T47D (cell line): Measurements from ENCODE around the gene FAF1.

Experiments used
- DNase-seq, 2 experiments: peaks; one replicate each; pipeline versions ENCODE4 v3.0.0 to v3.0.0-alpha.2; 2011 to 2012; ENCODE audit warnings: low read depth in 1 of 2, low spot score in 1 of 2
- JUND ChIP-seq: IDR thresholded peaks from 2 replicates; pipeline ENCODE4 v1.6.1; 2012; ENCODE audit warnings: low read depth
- in situ Hi-C: cut with HindIII; loops from 2 replicates; pipeline ENCODE4 v1.10.0; 2016; ENCODE audit warnings: low sequenced_read_pairs, low pct_unique_long_range_greater_than_20kb

Gene FAF1

DNA sequence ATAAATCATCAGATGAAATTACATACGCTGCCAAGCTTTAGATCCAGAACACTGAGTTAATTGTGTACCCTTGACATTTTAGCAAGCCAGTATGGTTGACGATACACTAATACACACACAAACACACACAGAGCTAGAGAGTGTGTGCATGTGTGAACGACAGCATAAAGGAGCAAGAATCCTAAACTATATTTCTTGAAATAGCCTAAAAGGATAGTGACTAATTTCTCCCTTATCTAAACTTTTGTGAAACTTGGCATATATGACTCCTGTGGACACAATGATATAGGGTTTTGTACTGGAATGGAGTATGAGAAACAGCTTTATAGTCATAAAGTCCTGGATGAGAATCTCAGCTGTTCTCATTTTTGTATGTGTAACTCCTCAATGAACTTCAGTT is 471.7 kb downstream of the FAF1 start:
- in situ Hi-C loops, result no loop called here
- TF ChIP-seq JUND, result no peak
- no peak for DNase-seq

DNA sequence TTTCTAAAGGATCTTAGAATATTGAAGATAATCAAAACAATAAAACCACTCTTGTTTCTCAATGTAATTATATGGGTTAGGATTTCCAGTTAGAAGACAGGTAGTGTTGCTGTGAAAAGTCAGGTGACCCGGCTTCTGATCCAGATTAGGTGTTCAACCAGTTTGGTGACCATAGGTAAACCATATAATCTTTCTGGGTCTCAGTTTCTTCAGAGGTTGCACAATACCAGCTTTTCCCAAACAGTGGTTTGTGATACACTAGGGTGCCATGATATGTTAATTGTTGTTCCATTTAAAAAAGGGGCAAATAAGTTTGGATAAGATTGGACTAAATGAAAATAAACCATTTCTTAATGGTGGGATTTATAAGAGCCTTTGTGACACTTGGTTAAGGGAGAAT is 472.3 kb downstream of the FAF1 start:
- in situ Hi-C loops, result no loop called here
- DNase-seq, result no peak

DNA sequence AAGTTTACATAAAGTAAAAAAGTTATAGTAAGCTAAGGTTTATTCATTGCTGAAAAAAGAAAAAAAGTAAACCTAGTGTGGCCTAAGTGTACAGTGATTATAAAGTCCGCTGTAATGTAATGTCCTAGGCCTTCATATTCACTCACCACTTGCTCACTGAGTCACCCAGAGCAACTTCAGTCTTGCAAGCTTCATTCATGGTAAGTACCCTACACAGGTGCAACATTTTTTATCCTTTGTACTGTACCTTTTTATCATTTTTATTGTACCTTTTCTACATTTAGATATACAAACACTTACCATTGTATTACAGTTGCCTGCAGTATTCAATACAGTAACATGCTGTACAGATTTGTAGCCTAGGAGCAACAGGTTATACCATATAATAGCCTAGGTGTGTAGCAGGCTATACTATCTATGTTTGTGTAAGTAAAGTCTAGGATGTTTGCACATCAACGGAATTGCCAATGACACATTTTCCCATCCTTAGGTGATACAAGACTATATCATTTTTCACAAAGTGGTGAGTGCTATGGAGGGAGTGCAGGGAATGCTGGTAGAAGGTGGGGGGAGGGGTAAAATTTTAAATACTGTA is 478.8 kb downstream of the FAF1 start:
- TF ChIP-seq JUND, result no peak
- DNase-seq, result no peak
- in situ Hi-C loops, result no loop called here

More for the DNA sequence above, 472.3 kb downstream of the FAF1 start:
- no peak for TF ChIP-seq JUND

DNA sequence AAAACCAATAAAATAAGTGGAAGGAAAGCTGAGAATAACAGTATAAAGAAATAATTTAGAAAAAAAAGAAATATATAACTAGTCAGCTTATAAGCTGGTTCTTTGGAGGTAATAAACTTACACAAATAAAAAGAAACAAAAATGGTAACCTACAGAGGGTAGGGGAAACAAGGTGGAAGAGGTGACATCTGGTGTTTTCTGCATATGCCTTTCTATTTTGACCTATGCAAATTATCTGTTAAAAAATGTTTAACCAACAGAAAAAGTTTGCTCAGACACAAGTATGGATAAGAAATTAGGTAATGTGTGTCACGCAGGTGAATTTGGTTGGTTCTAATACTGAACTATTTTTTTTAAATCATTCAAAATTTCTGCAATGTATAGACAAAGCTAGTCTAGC is 483.3 kb downstream of the FAF1 start:
- in situ Hi-C loops, result no loop called here
- TF ChIP-seq JUND, result no peak

DNA sequence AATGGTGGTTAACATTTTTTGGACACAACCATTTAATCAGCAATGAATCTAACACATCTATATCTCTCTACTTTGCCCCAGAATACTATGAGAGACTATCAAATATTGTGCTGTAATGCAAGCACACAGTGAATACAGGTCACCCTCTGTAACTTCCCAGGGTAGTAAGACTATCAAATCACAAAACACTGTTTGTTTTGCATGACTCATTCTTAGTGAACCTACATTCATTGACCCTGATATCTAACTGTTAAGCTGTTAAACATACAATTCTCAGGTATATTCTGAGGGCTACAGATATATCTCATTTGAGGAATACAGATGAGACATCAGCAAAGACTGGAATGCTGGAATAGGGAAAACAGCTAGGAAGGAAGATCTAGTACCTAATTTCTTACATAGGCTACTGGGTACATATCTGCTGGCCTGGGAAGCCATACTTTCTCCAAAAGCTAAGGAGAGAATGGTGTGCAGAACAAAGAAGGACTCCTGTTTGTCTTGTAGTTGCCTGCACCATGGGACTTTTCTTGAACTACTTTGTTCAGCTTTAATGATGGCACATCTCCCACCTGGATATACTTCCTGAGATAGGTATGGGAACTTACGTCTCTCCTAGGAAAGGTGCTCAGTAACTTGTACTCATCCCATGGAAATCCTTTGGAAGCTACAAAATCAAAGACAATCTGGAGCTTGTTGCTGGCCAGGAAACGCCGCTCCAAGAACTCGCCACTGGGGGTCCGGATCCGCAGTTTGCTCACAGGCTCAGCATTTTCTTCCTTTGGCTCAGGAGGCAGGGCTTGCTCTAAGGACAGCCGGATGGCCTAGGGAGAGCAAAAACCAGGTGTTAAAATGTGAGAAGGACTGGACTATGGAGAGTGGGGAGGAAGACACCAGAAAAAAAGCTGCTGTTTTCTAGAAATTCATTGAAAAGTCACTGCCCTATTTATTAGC is 484.9 kb downstream of the FAF1 start:
- in situ Hi-C loops, result no loop called here
- TF ChIP-seq JUND, result no peak
- no peak for DNase-seq

More for the DNA sequence above, 483.3 kb downstream of the FAF1 start:
- DNase-seq, result no peak

DNA sequence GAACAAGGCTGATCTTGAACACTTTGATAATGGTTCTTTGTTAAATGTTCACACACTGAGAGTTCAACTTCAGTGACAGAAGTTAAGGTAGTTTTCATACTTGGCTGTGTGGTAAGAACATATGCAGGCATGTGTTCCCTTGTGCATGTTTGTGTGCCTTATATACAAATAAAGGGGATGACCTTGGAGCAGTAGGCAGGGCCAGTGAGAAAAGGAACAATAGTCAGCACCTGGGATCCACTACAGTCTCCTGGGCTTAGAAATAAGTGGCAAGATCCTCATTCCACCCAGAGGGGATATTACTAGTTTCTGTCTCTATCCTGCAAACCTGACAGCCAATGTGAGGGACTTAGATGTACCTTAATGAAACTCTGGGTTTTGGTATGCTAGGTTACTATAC is 486.6 kb downstream of the FAF1 start:
- no peak for DNase-seq
- TF ChIP-seq JUND, result no peak
- in situ Hi-C loops, result no loop called here

DNA sequence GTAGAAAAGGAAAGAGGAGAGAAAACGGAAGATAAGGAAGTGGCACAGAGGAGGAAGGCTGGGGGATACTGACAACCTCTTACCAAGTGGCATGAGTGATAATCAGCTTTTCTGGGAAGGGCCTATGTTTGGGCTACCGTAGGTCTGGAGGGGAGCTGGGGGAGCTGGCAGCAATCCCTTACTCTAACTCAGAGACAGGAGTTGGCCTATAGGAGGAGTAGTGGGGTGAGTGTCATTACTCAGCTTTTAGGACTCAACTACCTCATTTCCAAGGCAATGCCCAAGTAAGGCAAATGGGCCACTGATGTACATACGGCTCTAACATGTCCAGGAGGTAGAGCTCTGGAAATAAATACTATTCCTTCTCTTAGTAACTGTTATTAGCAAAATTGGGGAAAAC is 488.1 kb downstream of the FAF1 start:
- no peak for DNase-seq
- no peak for TF ChIP-seq JUND
- in situ Hi-C loops, result no loop called here

DNA sequence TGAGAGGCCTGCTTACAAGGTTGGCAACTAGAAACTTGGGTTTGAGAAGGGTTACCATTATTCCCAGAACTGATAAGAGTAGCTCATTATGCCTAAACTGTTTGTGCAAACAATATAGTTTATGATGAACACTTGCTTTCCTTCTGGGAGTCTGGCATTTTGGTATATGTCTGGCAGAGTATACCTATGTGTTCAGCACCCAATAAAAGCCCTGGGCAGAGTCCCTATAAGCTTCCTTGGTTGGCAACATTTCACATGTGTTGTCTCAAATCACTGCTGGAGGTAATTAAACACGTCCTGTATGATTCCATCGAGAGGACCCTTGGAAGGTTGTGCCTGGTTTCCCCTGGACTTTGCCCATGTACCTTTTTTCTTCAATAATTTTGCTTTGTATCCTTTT is 497.1 kb downstream of the FAF1 start:
- no peak for DNase-seq
- no peak for TF ChIP-seq JUND
- in situ Hi-C loops, result no loop called here

DNA sequence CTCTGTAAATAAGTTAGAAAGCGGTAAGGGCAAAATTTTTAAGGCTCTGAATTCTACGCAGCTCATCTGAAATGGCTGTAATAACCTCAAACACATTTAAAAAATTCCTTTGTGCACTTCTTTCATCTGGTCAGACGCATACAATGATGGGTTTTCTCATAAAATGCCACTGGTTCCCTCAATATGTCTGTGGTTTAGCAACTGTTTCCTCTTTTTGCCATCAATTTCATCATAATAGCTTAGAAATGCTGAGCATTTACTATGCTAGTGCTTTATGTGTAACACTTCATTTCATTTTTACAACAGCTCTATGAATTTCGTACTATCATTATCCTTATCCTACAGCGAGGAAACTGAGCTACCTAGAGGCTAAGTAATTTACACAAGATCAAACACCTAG is 501.6 kb downstream of the FAF1 start:
- no peak for DNase-seq
- in situ Hi-C loops, result no loop called here

DNA sequence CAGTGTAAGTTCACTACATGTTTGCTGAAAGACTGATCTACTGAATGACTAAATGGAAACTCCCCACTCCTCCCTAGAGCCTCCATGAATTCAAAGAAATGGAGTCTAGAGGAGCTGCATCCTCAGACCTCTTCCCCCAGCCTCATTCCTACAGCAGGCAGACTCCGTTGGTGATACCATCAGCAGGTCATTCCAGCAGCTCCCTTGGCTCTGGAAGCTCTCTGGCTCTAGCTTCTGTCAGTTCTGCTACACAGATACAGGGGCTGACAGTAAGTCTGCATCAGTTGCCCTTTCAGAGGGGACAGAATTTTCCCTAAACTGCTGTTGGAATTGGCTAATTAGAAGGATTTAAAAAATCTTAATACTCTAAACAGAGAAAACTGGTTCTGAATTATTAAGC is 505.2 kb downstream of the FAF1 start:
- TF ChIP-seq JUND, result no peak
- in situ Hi-C loops, result no loop called here
- no peak for DNase-seq

More for the DNA sequence above, 501.6 kb downstream of the FAF1 start:
- TF ChIP-seq JUND, result no peak

DNA sequence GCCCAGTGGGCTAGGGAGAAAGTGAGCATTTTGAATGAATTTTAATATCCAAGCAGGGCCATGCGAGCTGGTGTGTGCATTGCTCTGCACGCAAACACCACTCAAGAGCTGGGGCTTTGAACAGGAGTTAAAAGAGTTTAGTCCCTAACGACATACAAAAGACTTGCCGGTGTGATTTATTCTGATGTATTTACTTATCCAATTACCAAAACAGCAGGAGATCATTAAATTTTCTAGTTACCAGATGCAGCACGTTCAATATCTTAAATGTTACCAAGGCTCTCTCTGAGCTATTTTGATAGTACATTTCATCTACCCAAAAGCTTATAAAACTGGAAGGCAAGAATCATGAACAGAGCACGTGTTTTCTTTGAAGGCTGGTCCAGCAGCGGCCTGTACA is 506.8 kb downstream of the FAF1 start:
- in situ Hi-C loops, result no loop called here
- DNase-seq, result no peak
- TF ChIP-seq JUND, result no peak

DNA sequence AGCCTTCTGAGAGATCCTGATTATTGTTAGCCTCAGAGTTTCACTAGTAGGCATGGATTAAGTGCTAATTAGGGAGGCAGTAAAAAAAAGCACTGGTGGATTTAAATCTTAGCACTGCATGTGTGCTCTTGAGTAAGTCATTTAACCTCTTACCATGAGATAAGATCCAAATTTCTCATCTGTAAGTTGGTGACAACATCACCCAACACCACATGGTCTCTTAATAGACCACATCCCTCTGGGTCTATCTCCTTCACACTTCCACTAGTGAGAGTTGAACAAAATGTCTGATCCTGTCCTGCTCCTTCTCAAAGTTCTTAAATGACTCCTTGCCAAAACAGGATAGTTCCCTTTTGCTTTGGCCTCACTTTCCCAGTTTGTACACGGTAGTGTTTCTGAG is 507.4 kb downstream of the FAF1 start:
- in situ Hi-C loops, result no loop called here
- DNase-seq, result no peak
- no peak for TF ChIP-seq JUND

DNA sequence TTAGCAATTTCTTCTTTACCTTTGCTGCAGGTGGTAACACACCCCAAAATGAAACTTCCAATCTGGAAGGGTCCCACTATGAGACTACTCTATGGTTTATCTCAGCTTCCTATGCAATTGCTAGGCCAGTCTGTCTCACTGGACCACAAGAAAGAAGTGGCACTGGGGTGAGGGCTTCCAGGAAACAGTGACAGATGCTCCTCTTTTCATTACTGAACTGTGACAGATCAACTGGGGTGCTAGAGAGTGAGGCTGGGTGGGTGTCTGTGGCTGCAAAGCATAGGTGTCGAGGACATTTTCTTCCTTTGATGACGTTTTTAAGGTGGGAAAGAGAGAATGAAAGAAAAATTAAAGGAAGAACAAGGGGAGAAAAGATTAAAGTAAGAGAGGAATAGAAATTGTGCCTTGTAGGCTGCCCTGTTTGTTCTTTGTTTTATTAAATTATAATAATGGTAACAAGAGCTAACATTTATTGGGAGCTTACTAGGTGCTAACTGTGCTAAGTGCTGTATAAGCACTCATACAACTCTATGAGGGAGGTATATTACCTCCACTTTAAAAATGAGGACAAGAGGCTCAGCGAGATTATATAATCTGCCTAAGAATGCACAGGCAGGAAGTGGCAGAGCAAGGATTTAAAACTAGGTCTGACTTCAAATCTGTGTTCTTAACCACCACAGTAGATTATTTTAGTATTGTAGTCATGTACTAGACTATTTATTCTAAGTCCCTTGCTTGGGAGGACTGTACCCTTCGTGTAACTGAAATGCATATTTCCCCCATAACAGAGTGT is 509.0 kb downstream of the FAF1 start:
- in situ Hi-C loops, result no loop called here
- no peak for DNase-seq
- TF ChIP-seq JUND, result no peak
